Nephron (organoid): ENCODE measurements around the gene CLK3.
A peak's percentile ranks its signal among the peaks of the same experiment; 100 is the strongest.

Source experiments
- H3K27ac Mint-ChIP-seq, 3 experiments: 2 replicates each; pipeline ENCODE4 v1.8.0; 2020; ENCODE audit warnings: mixed read lengths in 3 of 3, mild to moderate bottlenecking in 2 of 3, moderate library complexity in 1 of 3
- H3K27me3 Mint-ChIP-seq: 2 replicates; pipeline ENCODE4 v1.8.0; 2021; ENCODE audit warnings: low read depth, mild to moderate bottlenecking, moderate library complexity, mixed read lengths
- H3K36me3 Mint-ChIP-seq: 2 replicates; pipeline ENCODE4 v1.8.0; 2020; ENCODE audit warnings: low read depth, mixed read lengths
- H3K4me1 Mint-ChIP-seq: 2 replicates; pipeline ENCODE4 v1.8.0; 2020; ENCODE audit warnings: mixed read lengths
- H3K4me3 Mint-ChIP-seq, 3 experiments: 2 replicates each; pipeline ENCODE4 v1.8.0; 2020; ENCODE audit warnings: mild to moderate bottlenecking in 3 of 3, mixed read lengths in 3 of 3, moderate library complexity in 2 of 3
- H3K9me3 Mint-ChIP-seq: 2 replicates; pipeline ENCODE4 v1.8.0; 2020; ENCODE audit warnings: mixed read lengths
- TF ChIP-seq, protein P1 (sequence below), 3 experiments: fragments of 200-600 bp; sonication (generic); IDR thresholded peaks; one replicate each; pipeline ENCODE4 v1.5.0; 2021; ENCODE audit warnings: antibody characterized with exemption in 3 of 3; ENCODE audit not compliant: unreplicated experiment in 3 of 3

Gene CLK3

DNA sequence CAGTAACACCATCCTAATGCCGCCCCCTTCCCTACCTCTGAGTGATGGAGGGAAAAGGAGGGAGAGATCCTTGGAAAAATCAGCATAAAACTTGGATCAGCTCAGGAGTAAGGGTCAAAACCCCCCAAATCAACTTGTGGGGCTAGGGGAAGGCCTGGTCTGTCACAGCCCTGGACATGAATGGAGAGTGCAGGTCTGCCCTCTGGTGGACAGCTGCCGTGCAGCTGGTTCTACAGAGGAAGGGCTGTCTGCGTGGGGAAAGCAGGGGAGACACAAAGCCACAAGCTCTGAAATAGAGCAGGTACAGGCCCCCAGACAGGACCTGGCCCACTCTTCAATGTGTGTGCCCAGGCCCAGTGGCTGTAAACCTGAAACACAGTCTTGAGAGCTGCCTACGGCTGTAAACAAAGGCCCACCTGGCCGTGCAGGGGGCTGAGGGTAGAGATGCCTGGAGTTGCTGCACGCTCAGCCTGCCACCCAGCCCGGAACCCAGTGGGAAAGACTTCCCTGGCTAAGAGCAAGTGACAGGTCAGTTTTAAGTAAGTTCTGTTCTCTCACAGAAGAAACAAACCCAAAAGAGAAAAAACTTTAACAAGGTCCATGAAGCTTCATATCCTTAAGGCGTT lies 16.4 kb downstream of the CLK3 start:
- TF ChIP-seq, protein P1, sequence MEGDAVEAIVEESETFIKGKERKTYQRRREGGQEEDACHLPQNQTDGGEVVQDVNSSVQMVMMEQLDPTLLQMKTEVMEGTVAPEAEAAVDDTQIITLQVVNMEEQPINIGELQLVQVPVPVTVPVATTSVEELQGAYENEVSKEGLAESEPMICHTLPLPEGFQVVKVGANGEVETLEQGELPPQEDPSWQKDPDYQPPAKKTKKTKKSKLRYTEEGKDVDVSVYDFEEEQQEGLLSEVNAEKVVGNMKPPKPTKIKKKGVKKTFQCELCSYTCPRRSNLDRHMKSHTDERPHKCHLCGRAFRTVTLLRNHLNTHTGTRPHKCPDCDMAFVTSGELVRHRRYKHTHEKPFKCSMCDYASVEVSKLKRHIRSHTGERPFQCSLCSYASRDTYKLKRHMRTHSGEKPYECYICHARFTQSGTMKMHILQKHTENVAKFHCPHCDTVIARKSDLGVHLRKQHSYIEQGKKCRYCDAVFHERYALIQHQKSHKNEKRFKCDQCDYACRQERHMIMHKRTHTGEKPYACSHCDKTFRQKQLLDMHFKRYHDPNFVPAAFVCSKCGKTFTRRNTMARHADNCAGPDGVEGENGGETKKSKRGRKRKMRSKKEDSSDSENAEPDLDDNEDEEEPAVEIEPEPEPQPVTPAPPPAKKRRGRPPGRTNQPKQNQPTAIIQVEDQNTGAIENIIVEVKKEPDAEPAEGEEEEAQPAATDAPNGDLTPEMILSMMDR (IDR thresholded peaks at IDR 0.05; ENCODE audit: unreplicated experiment in 3 of 3) = peak; percentile 68 to 77 (median 75)
- Mint-ChIP-seq H3K27ac (no peak overlapping the region), H3K27me3 (no peaks in the 10 kb centered on the region), H3K4me3 (no peak overlapping the region), H3K36me3 (peaks cover 55% of the 10 kb centered on the region), H3K4me1 (peaks cover 11% of the 10 kb centered on the region), H3K9me3 (no peaks in the 10 kb centered on the region)

DNA sequence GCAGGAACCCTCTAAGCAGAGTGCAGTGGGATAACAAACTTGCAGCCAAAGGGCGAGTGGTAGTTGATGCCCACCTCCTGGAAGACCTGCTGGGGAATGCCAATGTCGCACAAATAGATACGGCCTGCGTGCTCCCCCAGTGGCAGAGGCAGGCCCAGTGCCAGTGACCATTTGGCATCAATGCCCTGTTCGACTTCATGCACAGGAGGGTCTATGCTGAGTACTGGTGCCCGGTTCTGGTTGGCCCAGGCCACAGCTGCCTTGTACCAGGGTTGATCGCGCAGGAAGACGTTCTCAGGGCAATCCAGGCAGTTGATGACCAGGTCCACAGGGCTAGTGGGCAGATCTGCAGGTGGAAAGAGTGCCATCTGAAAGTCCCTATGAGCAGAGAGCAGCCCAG lies 17.0 kb downstream of the CLK3 start:
- H3K27me3 Mint-ChIP-seq = no peaks in the 10 kb centered on the region
- peaks cover 11% of the 10 kb centered on the region for H3K4me1 Mint-ChIP-seq
- no peak overlapping the region for H3K4me3 Mint-ChIP-seq
- H3K9me3 Mint-ChIP-seq = no peaks in the 10 kb centered on the region
- TF ChIP-seq, protein P1 (IDR thresholded peaks at IDR 0.05; ENCODE audit: unreplicated experiment in 3 of 3) = no peak
- H3K27ac Mint-ChIP-seq = no peak overlapping the region
- peaks cover 50% of the 10 kb centered on the region for H3K36me3 Mint-ChIP-seq

DNA sequence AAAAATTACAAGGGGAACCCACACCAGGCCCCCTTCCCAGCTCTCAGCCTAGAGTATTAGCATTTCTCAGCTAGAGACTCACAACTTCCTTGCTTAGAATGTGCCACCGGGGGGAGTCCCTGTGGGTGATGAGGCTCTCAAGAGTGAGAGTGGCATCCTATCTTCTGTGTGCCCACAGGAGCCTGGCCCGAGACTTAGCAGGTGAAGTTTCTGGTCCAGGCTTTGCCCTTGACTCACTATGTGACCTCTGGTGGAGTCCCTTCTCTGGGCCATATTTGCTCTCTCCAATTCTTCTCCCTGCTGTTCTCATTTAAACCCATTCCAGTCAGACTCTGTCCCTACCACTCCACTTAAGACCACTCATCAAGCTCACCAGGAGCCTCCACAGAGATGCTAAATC lies 18.1 kb downstream of the CLK3 start:
- Mint-ChIP-seq H3K4me1 (peaks cover 3% of the 10 kb centered on the region), H3K4me3 (no peak overlapping the region), H3K27ac (no peak overlapping the region), H3K27me3 (no peaks in the 10 kb centered on the region), H3K9me3 (no peaks in the 10 kb centered on the region), H3K36me3 (peaks cover 52% of the 10 kb centered on the region)
- TF ChIP-seq, protein P1 (IDR thresholded peaks at IDR 0.05; ENCODE audit: unreplicated experiment in 3 of 3) = no peak

DNA sequence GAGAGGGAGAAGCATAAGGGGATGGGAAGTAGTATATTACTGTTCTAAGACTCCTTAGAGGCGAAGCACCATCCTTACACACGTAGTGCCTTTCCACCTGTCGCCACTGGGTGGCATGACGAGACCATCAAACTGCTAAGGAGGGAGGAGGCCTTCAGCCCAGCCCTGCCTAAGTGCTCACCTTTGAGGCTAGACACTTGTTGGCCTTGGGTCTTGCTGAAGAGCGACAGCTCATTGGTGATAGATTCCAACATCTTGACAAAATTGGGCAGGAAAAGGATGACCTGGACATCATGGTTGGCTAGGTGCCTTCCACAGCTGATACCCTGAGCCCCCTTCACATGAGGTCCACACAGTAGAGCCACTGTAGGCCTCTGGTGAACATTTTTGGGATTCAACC lies 19.6 kb downstream of the CLK3 start:
- Mint-ChIP-seq H3K4me1 (no peaks in the 10 kb centered on the region), H3K27me3 (no peaks in the 10 kb centered on the region), H3K36me3 (peaks cover 55% of the 10 kb centered on the region), H3K4me3 (no peak overlapping the region), H3K9me3 (no peaks in the 10 kb centered on the region), H3K27ac (no peak overlapping the region)
- TF ChIP-seq, protein P1 (IDR thresholded peaks at IDR 0.05; ENCODE audit: unreplicated experiment in 3 of 3) = peak; percentile 89 to 93 (median 93)

DNA sequence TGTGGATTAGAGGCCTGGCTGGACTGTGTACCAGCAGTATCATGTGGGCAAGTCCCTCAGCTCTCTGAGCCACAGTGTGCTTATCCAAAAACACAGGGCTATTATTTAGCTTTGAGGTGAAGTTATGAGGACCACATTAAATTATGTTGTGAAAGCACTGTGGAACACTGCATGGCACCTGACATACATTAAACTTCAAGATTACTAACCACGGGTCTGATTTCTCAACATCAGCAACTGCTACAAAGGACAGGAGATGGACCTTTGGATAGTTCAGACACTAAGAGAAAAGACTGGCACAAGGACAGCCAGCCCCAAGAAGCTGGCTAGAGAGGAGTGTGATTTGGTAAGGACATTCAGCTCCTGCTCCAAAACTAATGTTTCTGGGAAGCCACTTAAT lies 21.3 kb downstream of the CLK3 start:
- TF ChIP-seq, protein P1 (IDR thresholded peaks at IDR 0.05; ENCODE audit: unreplicated experiment in 3 of 3) = no peak
- Mint-ChIP-seq H3K27ac (no peak overlapping the region), H3K9me3 (no peaks in the 10 kb centered on the region), H3K4me3 (no peak overlapping the region), H3K4me1 (no peaks in the 10 kb centered on the region), H3K36me3 (peaks cover 53% of the 10 kb centered on the region), H3K27me3 (no peaks in the 10 kb centered on the region)

DNA sequence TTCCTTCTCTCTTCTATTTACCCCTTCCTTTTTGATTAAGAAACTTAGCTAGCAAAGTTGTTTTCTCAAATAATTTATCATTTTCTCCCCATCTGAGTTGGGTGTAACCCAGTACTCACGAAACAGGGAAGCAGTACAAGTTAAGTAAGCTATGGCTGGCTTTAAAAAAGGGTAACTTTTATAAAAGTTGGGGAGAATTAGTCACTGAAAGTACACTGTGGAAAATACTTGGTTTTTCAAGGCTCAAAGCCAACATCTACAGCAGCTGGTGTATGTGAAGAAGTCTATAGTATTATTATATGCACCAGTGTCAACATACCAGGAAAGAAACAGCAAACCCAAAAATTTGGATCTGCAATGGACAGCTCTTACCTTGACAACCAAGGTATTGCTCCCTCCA lies 25.5 kb downstream of the CLK3 start:
- Mint-ChIP-seq H3K27me3 (no peaks in the 10 kb centered on the region), H3K4me1 (peaks cover 25% of the 10 kb centered on the region), H3K4me3 (no peak overlapping the region), H3K9me3 (no peaks in the 10 kb centered on the region), H3K27ac (no peak overlapping the region), H3K36me3 (peaks cover 26% of the 10 kb centered on the region)
- TF ChIP-seq, protein P1 (IDR thresholded peaks at IDR 0.05; ENCODE audit: unreplicated experiment in 3 of 3) = no peak
